PFSK-1 (cell line): ENCODE measurements around the gene VTI1A.

ENCODE experiments used
- FOXP2 ChIP-seq: optimal IDR thresholded peaks from 2 replicates; pipeline ENCODE3; 2011; ENCODE audit warnings: borderline replicate concordance, control low read depth, inconsistent platforms; ENCODE audit not compliant: insufficient read depth; ENCODE audit errors: extremely low read length, extremely low read depth
- POLR2AphosphoS5 ChIP-seq: IDR thresholded peaks from 2 replicates; pipeline ENCODE4 v1.6.1; 2012; ENCODE audit warnings: low read depth, mild to moderate bottlenecking, control low read depth, low read length, moderate library complexity
- REST ChIP-seq, 2 experiments: IDR thresholded peaks; 2 replicates each; pipeline versions ENCODE4 v1.6.1 to v1.8.0; 2011 to 2012; ENCODE audit warnings: low read depth in 2 of 2, low read length in 2 of 2, control low read depth in 1 of 2, inconsistent platforms in 1 of 2, mild to moderate bottlenecking in 1 of 2, moderate library complexity in 1 of 2; ENCODE audit not compliant: insufficient read depth in 1 of 2
- SIN3A ChIP-seq: IDR thresholded peaks from 2 replicates; pipeline ENCODE4 v1.6.1; 2012; ENCODE audit warnings: mild to moderate bottlenecking, low read length, moderate library complexity, borderline replicate concordance; ENCODE audit not compliant: insufficient read depth
- TAF1 ChIP-seq: IDR thresholded peaks from 2 replicates; pipeline ENCODE4 v1.6.1; 2012; ENCODE audit warnings: low read length, control low read depth, borderline replicate concordance; ENCODE audit not compliant: insufficient read depth

The VTI1A gene

GRCh38 chr10:112524641-112525040 lies 77.6 kb downstream of the VTI1A start:
- no peak for TF ChIP-seq SIN3A
- no peak for TF ChIP-seq REST (IDR thresholded peaks at IDR 0.05; ENCODE audit: insufficient read depth in 1 of 2, low read depth in 2 of 2, low read length in 2 of 2)
- no peak for TF ChIP-seq FOXP2
- TF ChIP-seq TAF1, result no peak
- no peak for TF ChIP-seq POLR2AphosphoS5

- TF ChIP-seq FOXP2 (no peak), TAF1 (no peak), SIN3A (no peak)
Observed at GRCh38 chr10:112525200-112525599, 78.2 kb downstream of the VTI1A start.

GRCh38 chr10:112526139-112526538 lies 79.1 kb downstream of the VTI1A start:
- TF ChIP-seq SIN3A (no peak), TAF1 (no peak), FOXP2 (no peak), REST (IDR thresholded peaks at IDR 0.05; ENCODE audit: insufficient read depth in 1 of 2, low read depth in 2 of 2, low read length in 2 of 2) (no peak)

- no peak for TF ChIP-seq FOXP2
- no peak for TF ChIP-seq POLR2AphosphoS5
Observed at GRCh38 chr10:112526906-112527305, 79.9 kb downstream of the VTI1A start.

- no peak for TF ChIP-seq FOXP2
- no peak for TF ChIP-seq POLR2AphosphoS5
- TF ChIP-seq REST (IDR thresholded peaks at IDR 0.05; ENCODE audit: insufficient read depth in 1 of 2, low read depth in 2 of 2, low read length in 2 of 2), result no peak
- no peak for TF ChIP-seq SIN3A
- no peak for TF ChIP-seq TAF1
Observed at GRCh38 chr10:112528235-112528634, 81.2 kb downstream of the VTI1A start.

GRCh38 chr10:112531421-112531820 lies 84.4 kb downstream of the VTI1A start:
- TF ChIP-seq REST (IDR thresholded peaks at IDR 0.05; ENCODE audit: insufficient read depth in 1 of 2, low read depth in 2 of 2, low read length in 2 of 2) (no peak), POLR2AphosphoS5 (no peak), FOXP2 (no peak), TAF1 (no peak)
